HCT116 (cell line): ENCODE results near the gene NFATC1. TPM values are rescaled to one million over a fixed set of nuclear protein-coding genes. Genes with fewer than 3 reads are reported as not detected.

Experiments used
- ATAC-seq: fragments of 200-7000 bp; cut with Tn5 transposase; 2 replicates; pipeline ENCODE4 v1.9.1; 2020; ENCODE audit warnings: mild to moderate bottlenecking, moderate library complexity
- BruUV-seq: library from RNA; stranded (reverse); fragments of 400-500 nt; replicated peaks from 2 replicates; lab custom pipeline; 2021; lab: Mats Ljungman, UMichigan
- CTCF ChIA-PET: fragments of 300-600 bp; sonication (Branson Sonifier 250); formaldehyde crosslinking; loops from one replicate; lab custom pipeline; 2021; ENCODE audit warnings: antibody characterized with exemption; lab: Charles Lee
- POLR2A ChIA-PET: fragments of 300-600, 350-600 bp; sonication (Branson Sonifier 250); formaldehyde crosslinking; loops from one replicate; lab custom pipeline; 2021; ENCODE audit warnings: antibody characterized with exemption; lab: Charles Lee
- RAD21 ChIA-PET, 2 experiments: fragments of 300-600 bp; sonication (Branson Sonifier 250); formaldehyde crosslinking; loops; one replicate each; lab custom pipeline; 2023; ENCODE audit warnings: low total read pairs in 2 of 2; ENCODE audit not compliant: uncharacterized antibody in 2 of 2, unreplicated experiment in 2 of 2, low non-redundant PET in 1 of 2; lab: Charles Lee
- DNase-seq: peaks from one replicate; pipeline ENCODE4 v3.0.0-alpha.2; 2010; ENCODE audit warnings: low read depth, low spot score
- H2AFZ ChIP-seq: fragments of 200-600 bp; shearing (Covaris generic), sonication (generic); 2 replicates; pipeline ENCODE4 v1.6.1; 2017; ENCODE audit warnings: low read depth, mixed run types, mixed read lengths, antibody characterized with exemption, low read length; ENCODE audit not compliant: poor library complexity, severe bottlenecking
- H3K27ac ChIP-seq: 2 replicates; pipeline ENCODE4 v1.5.1; 2012; ENCODE audit warnings: low read depth, low read length
- H3K27me3 ChIP-seq: fragments of 200-600 bp; sonication (generic); 2 replicates; pipeline ENCODE4 v1.6.1; 2016; ENCODE audit warnings: mixed run types, low read length, mixed read lengths; ENCODE audit not compliant: insufficient read depth
- H3K36me3 ChIP-seq, 2 experiments: fragments of 200-500 bp in 1 of 2; fragments of 200-600 bp in 1 of 2; sonication (Bioruptor generic) in 1 of 2; sonication (generic) in 1 of 2; 2 replicates each; pipeline versions ENCODE4 v1.5.1 to v1.6.1; 2014 to 2016; ENCODE audit warnings: low read length in 2 of 2, inconsistent platforms in 1 of 2, mixed read lengths in 1 of 2, mixed run types in 1 of 2; ENCODE audit not compliant: insufficient read depth in 2 of 2, control insufficient read depth in 1 of 2
- H3K4me1 ChIP-seq, 2 experiments: fragments of 200-600 bp in 1 of 2; sonication (generic) in 1 of 2; 2 replicates each; pipeline versions ENCODE4 v1.5.1 to v1.6.1; 2012 to 2017; ENCODE audit warnings: low read length in 2 of 2, inconsistent platforms in 1 of 2, mild to moderate bottlenecking in 1 of 2, mixed read lengths in 1 of 2, mixed run types in 1 of 2, moderate library complexity in 1 of 2; ENCODE audit not compliant: insufficient read depth in 2 of 2, control insufficient read depth in 1 of 2
- H3K4me2 ChIP-seq: fragments of 200-600 bp; sonication (generic); 2 replicates; pipeline ENCODE4 v1.6.1; 2017; ENCODE audit warnings: mixed run types, low read length, mixed read lengths
- H3K4me3 ChIP-seq, 2 experiments: fragments of 200-600 bp in 1 of 2; sonication (generic) in 1 of 2; replicated peaks in 1 of 2; 2 replicates each; pipeline ENCODE4 v1.5.1; 2011 to 2016; ENCODE audit warnings: low read length in 2 of 2, control low read depth in 1 of 2, low read depth in 1 of 2, mild to moderate bottlenecking in 1 of 2, mixed read lengths in 1 of 2, mixed run types in 1 of 2
- H3K79me2 ChIP-seq: fragments of 200-600 bp; sonication (generic); 2 replicates; pipeline ENCODE4 v1.6.1; 2017; ENCODE audit warnings: mild to moderate bottlenecking, mixed run types, low read length, moderate library complexity, mixed read lengths; ENCODE audit not compliant: insufficient read depth
- H3K9ac ChIP-seq: fragments of 200-600 bp; sonication (generic); 2 replicates; pipeline ENCODE4 v1.6.1; 2016; ENCODE audit warnings: low read length, mixed read lengths
- H3K9me2 ChIP-seq: fragments of 200-600 bp; sonication (generic), shearing (Covaris generic); 2 replicates; pipeline ENCODE4 v1.6.1; 2017; ENCODE audit warnings: mixed run types, mild to moderate bottlenecking, moderate library complexity; ENCODE audit not compliant: insufficient read depth
- H3K9me3 ChIP-seq, 2 experiments: fragments of 200-500 bp in 1 of 2; fragments of 200-600 bp in 1 of 2; sonication (Bioruptor generic) in 1 of 2; sonication (generic) in 1 of 2; 2 replicates each; pipeline ENCODE4 v1.6.1; 2014 to 2017; ENCODE audit warnings: low read length in 2 of 2, mixed read lengths in 2 of 2, inconsistent platforms in 1 of 2, low read depth in 1 of 2, mild to moderate bottlenecking in 1 of 2, mixed run types in 1 of 2, moderate library complexity in 1 of 2; ENCODE audit not compliant: control insufficient read depth in 1 of 2, insufficient read depth in 1 of 2
- H4K20me1 ChIP-seq: fragments of 200-600 bp; sonication (generic), shearing (Covaris generic); 2 replicates; pipeline ENCODE4 v1.6.1; 2017; ENCODE audit warnings: mixed run types, mild to moderate bottlenecking, moderate library complexity; ENCODE audit not compliant: insufficient read depth
- CEBPB ChIP-seq: IDR thresholded peaks from 2 replicates; pipeline ENCODE4 v1.6.1; 2012; ENCODE audit warnings: low read depth
- EGR1 ChIP-seq: IDR thresholded peaks from 2 replicates; pipeline ENCODE4 v1.6.1; 2012; ENCODE audit warnings: low read depth
- ELF1 ChIP-seq: IDR thresholded peaks from 2 replicates; pipeline ENCODE4 v1.6.1; 2012; ENCODE audit warnings: low read depth, borderline replicate concordance
- EZH2 ChIP-seq: fragments of 200-600 bp; sonication (generic); IDR thresholded peaks from 2 replicates; pipeline ENCODE4 v1.6.1; 2017; ENCODE audit warnings: antibody characterized with exemption, mixed run types
- EZH2phosphoT487 ChIP-seq: fragments of 200-600 bp; IDR thresholded peaks from 2 replicates; pipeline ENCODE4 v1.6.1; 2018; ENCODE audit warnings: antibody characterized with exemption, borderline replicate concordance
- JUND ChIP-seq: IDR thresholded peaks from 2 replicates; pipeline ENCODE4 v1.6.1; 2012
- RAD21 ChIP-seq: IDR thresholded peaks from 2 replicates; pipeline ENCODE4 v1.6.1; 2012; ENCODE audit warnings: low read depth, mild to moderate bottlenecking
- SIN3A ChIP-seq: IDR thresholded peaks from 2 replicates; pipeline ENCODE4 v1.6.1; 2012; ENCODE audit warnings: low read depth
- SP1 ChIP-seq: IDR thresholded peaks from 2 replicates; pipeline ENCODE4 v1.6.1; 2012; ENCODE audit warnings: low read depth
- SRF ChIP-seq: IDR thresholded peaks from 2 replicates; pipeline ENCODE4 v1.6.1; 2012; ENCODE audit warnings: low read depth
- ZNF274 ChIP-seq: fragments of 200-500 bp; sonication (Bioruptor generic); IDR thresholded peaks from 2 replicates; pipeline ENCODE4 v1.6.1; 2014; ENCODE audit warnings: mild to moderate bottlenecking, low read depth, low read length, inconsistent platforms
- intact Hi-C: fragments of 100-400 bp; cut with micrococcal nuclease; formaldehyde crosslinking; loops from 2 replicates; pipeline ENCODE4 v1.10.0; 2022
- total RNA-seq: library from RNA; stranded (reverse); gene quantifications from one replicate; pipeline ENCODE4 v1.2.1, GENCODE V29; 2021; ENCODE audit not compliant: unreplicated experiment
- TF ChIP-seq, protein P1 (sequence below): IDR thresholded peaks from 2 replicates; pipeline ENCODE4 v1.6.1; 2011; ENCODE audit warnings: mild to moderate bottlenecking, low read length, moderate library complexity; ENCODE audit not compliant: insufficient replicate concordance; ENCODE audit errors: extremely low read depth
- TF ChIP-seq, protein P2 (sequence below), 3 experiments: fragments of 200-600 bp in 1 of 3; sonication (generic) in 1 of 3; IDR thresholded peaks in 2 of 3; conservative IDR thresholded peaks in 1 of 3; 2 replicates each; pipeline ENCODE4 v1.5.1; 2012 to 2017; ENCODE audit warnings: low read depth in 2 of 3, low read length in 2 of 3, antibody characterized with exemption in 1 of 3, borderline replicate concordance in 1 of 3, control low read depth in 1 of 3, mild to moderate bottlenecking in 1 of 3, mixed read lengths in 1 of 3, mixed run types in 1 of 3, moderate library complexity in 1 of 3; ENCODE audit not compliant: insufficient read depth in 1 of 3
- TF ChIP-seq, protein P3 (sequence below): IDR thresholded peaks from 2 replicates; pipeline ENCODE4 v1.6.1; 2012
- TF ChIP-seq, protein P4 (sequence below): IDR thresholded peaks from 2 replicates; pipeline ENCODE4 v1.6.1; 2012

Gene NFATC1
- total RNA-seq, 1 experiment from 2014 or later: 20.8 TPM

DNA sequence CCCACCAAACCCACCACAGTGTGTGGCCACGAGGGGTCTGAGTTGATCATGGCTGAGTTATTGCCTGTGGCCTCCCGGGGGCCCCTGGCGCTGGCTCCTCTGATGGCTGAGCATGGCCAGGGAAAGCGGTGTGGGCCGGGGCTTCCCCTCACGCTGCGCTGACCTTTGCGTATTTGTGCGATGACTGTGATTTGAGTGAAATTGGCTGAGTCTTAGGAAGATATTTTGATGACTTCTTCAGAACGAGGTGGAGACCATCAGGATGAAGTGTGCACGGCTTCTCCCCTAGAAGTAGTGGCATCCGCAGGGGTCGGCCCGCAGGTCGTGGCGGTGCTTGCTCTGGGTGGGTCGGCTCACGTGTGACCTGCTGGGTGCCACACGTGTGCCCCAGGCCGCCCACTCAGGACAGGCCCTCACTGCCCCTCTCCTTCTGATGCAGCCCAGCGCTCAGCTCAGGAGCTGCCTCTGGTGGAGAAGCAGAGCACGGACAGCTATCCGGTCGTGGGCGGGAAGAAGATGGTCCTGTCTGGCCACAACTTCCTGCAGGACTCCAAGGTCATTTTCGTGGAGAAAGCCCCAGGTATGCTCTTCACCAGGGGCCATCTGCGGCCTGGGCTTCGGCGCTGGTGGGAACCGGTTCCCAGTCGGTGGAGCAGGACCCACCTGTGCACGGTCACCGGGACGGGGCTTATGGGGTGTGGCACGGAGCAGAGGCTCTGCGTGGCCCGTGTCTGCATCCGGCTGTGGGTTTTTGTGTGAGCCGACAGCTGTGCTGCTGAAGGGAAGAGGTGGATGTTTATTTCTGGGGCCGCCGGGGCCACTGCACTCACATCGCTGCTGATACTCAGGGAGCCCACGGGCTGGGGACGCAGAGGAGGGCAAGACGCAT, 55.8 kb downstream of the NFATC1 start:
- no peak overlapping the region for H2AFZ ChIP-seq
- H3K79me2 ChIP-seq: no peaks in the 10 kb centered on the region
- H3K9ac ChIP-seq: no peak overlapping the region
- TF ChIP-seq SIN3A: no peak
- TF ChIP-seq JUND: no peak
- TF ChIP-seq SP1: no peak
- no peak for TF ChIP-seq EZH2
- TF ChIP-seq CEBPB: no peak
- TF ChIP-seq, protein P1, sequence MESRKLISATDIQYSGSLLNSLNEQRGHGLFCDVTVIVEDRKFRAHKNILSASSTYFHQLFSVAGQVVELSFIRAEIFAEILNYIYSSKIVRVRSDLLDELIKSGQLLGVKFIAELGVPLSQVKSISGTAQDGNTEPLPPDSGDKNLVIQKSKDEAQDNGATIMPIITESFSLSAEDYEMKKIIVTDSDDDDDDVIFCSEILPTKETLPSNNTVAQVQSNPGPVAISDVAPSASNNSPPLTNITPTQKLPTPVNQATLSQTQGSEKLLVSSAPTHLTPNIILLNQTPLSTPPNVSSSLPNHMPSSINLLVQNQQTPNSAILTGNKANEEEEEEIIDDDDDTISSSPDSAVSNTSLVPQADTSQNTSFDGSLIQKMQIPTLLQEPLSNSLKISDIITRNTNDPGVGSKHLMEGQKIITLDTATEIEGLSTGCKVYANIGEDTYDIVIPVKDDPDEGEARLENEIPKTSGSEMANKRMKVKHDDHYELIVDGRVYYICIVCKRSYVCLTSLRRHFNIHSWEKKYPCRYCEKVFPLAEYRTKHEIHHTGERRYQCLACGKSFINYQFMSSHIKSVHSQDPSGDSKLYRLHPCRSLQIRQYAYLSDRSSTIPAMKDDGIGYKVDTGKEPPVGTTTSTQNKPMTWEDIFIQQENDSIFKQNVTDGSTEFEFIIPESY: no peak
- TF ChIP-seq, protein P2, sequence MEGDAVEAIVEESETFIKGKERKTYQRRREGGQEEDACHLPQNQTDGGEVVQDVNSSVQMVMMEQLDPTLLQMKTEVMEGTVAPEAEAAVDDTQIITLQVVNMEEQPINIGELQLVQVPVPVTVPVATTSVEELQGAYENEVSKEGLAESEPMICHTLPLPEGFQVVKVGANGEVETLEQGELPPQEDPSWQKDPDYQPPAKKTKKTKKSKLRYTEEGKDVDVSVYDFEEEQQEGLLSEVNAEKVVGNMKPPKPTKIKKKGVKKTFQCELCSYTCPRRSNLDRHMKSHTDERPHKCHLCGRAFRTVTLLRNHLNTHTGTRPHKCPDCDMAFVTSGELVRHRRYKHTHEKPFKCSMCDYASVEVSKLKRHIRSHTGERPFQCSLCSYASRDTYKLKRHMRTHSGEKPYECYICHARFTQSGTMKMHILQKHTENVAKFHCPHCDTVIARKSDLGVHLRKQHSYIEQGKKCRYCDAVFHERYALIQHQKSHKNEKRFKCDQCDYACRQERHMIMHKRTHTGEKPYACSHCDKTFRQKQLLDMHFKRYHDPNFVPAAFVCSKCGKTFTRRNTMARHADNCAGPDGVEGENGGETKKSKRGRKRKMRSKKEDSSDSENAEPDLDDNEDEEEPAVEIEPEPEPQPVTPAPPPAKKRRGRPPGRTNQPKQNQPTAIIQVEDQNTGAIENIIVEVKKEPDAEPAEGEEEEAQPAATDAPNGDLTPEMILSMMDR (IDR thresholded peaks at IDR 0.05 in 2 of 3, conservative IDR thresholded peaks at IDR 0.05 in 1 of 3; ENCODE audit: borderline replicate concordance in 1 of 3, insufficient read depth in 1 of 3, low read depth in 2 of 3, low read length in 2 of 3): no peak; a peak in 1 of 6 replicates
- TF ChIP-seq RAD21: no peak
- TF ChIP-seq EZH2phosphoT487: no peak
- no peak for TF ChIP-seq EGR1
- TF ChIP-seq, protein P3, sequence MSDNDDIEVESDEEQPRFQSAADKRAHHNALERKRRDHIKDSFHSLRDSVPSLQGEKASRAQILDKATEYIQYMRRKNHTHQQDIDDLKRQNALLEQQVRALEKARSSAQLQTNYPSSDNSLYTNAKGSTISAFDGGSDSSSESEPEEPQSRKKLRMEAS: no peak
- TF ChIP-seq, protein P4, sequence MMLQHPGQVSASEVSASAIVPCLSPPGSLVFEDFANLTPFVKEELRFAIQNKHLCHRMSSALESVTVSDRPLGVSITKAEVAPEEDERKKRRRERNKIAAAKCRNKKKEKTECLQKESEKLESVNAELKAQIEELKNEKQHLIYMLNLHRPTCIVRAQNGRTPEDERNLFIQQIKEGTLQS: no peak
- no peak for TF ChIP-seq ZNF274
- TF ChIP-seq ELF1: no peak
- TF ChIP-seq SRF: no peak
- BruUV-seq: no TSS peak
- CTCF ChIA-PET: no interaction called here
- H3K9me2 ChIP-seq: no peaks in the 10 kb centered on the region
- POLR2A ChIA-PET: no interaction called here
- H3K9me3 ChIP-seq: no peaks in the 10 kb centered on the region
- H3K4me3 ChIP-seq: no peak overlapping the region
- peaks cover 0 to 2% of the 10 kb centered on the region in 2 experiments; a peak in 1 of 4 replicates for H3K36me3 ChIP-seq
- ATAC-seq (peak; percentile 49), DNase-seq (no peak)
- H3K27me3 ChIP-seq: no peaks in the 10 kb centered on the region
- no peaks in the 10 kb centered on the region for H4K20me1 ChIP-seq
- RAD21 ChIA-PET: no interaction called here
- intact Hi-C loops: no loop called here
- no peaks in the 10 kb centered on the region for H3K4me1 ChIP-seq
- H3K4me2 ChIP-seq: no peak overlapping the region
- H3K27ac ChIP-seq: no peak overlapping the region
